Activated naive CD4-positive, alpha-beta T cell treated with Interleukin-2 at 50 U/mL for 16 hours (primary cell): ENCODE data around the gene LMNTD1.

ENCODE experiments used
- DNase-seq: peaks from one replicate; pipeline ENCODE4 v3.0.0-alpha.2; 2020

Gene LMNTD1

GRCh38 chr12:25552681-25553080, 402 bp downstream of the LMNTD1 start:
- DNase-seq: no peak

GRCh38 chr12:25550186-25550585, 2.9 kb downstream of the LMNTD1 start:
- no peak for DNase-seq

GRCh38 chr12:25549120-25549519, 4.0 kb downstream of the LMNTD1 start:
- DNase-seq: no peak

- no peak for DNase-seq
These were observed 6.8 kb downstream of the LMNTD1 start for GRCh38 chr12:25546318-25546717.

GRCh38 chr12:25533150-25533549, 19.9 kb downstream of the LMNTD1 start:
- no peak for DNase-seq

GRCh38 chr12:25531502-25532052, 21.5 kb downstream of the LMNTD1 start:
- no peak for DNase-seq

- no peak for DNase-seq
These were observed 23.3 kb downstream of the LMNTD1 start for GRCh38 chr12:25529738-25530137.

- no peak for DNase-seq
These were observed 26.3 kb downstream of the LMNTD1 start for GRCh38 chr12:25526778-25527177.

- no peak for DNase-seq
These were observed 28.7 kb downstream of the LMNTD1 start for GRCh38 chr12:25524366-25524765.

- DNase-seq: no peak
These were observed 31.3 kb downstream of the LMNTD1 start for GRCh38 chr12:25521625-25522256.

- DNase-seq: no peak
These were observed 34.6 kb downstream of the LMNTD1 start for GRCh38 chr12:25518512-25518911.

GRCh38 chr12:25504744-25505143, 48.3 kb downstream of the LMNTD1 start:
- DNase-seq: no peak

- no peak for DNase-seq
These were observed 49.4 kb downstream of the LMNTD1 start for GRCh38 chr12:25503666-25504065.

GRCh38 chr12:25502596-25502995, 50.5 kb downstream of the LMNTD1 start:
- no peak for DNase-seq

- no peak for DNase-seq
These were observed 51.0 kb downstream of the LMNTD1 start for GRCh38 chr12:25502118-25502517.

- no peak for DNase-seq
These were observed 51.5 kb downstream of the LMNTD1 start for GRCh38 chr12:25501549-25501948.

- DNase-seq: no peak
These were observed 52.4 kb downstream of the LMNTD1 start for GRCh38 chr12:25500651-25501050.

- DNase-seq: no peak
These were observed 56.1 kb downstream of the LMNTD1 start for GRCh38 chr12:25497021-25497420.

GRCh38 chr12:25496098-25496587, 56.9 kb downstream of the LMNTD1 start:
- DNase-seq: no peak

GRCh38 chr12:25495331-25496097, 57.6 kb downstream of the LMNTD1 start:
- DNase-seq: no peak

GRCh38 chr12:25494926-25495325, 58.2 kb downstream of the LMNTD1 start:
- DNase-seq: no peak

GRCh38 chr12:25493682-25494081, 59.4 kb downstream of the LMNTD1 start:
- DNase-seq: no peak

GRCh38 chr12:25491396-25492325, 61.4 kb downstream of the LMNTD1 start:
- no peak for DNase-seq
